ENCODE results near the gene TUBAL3.

DNA sequence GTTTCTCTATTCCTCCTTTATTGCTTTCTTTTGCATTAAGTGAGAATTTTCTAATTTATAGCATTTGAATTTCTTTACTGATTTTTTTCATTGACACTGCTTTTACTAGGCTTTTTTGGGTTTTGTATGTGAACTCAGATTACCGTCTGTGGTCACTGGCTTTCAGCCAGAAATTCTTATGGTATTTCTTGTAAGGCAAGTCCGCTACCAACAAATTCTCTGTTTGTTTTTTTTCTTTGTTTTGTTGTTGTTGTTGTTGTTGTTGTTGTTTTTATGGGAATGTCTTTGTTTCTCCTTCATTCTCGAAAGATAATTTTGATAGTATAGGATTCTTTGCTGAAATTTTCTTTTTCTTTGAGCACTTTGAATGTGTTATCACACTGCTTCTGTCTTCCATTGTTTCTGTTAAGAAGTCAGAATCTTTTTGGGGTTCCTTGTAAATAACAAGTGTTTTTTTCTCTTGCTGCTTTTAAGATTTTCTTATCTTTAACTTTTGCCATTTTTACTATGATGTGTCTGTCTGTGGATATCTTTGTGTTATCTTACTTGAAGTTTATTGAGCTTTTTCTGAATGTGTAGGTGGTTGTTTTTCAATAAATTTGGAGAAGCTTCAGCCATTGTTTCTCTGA lies 15.0 kb upstream of the TUBAL3 start:
- TF ChIP-seq, protein P1, sequence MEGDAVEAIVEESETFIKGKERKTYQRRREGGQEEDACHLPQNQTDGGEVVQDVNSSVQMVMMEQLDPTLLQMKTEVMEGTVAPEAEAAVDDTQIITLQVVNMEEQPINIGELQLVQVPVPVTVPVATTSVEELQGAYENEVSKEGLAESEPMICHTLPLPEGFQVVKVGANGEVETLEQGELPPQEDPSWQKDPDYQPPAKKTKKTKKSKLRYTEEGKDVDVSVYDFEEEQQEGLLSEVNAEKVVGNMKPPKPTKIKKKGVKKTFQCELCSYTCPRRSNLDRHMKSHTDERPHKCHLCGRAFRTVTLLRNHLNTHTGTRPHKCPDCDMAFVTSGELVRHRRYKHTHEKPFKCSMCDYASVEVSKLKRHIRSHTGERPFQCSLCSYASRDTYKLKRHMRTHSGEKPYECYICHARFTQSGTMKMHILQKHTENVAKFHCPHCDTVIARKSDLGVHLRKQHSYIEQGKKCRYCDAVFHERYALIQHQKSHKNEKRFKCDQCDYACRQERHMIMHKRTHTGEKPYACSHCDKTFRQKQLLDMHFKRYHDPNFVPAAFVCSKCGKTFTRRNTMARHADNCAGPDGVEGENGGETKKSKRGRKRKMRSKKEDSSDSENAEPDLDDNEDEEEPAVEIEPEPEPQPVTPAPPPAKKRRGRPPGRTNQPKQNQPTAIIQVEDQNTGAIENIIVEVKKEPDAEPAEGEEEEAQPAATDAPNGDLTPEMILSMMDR (conservative IDR thresholded peaks at IDR 0.05; ENCODE audit: low read length): no peak
- no peak for TF ChIP-seq EZH2phosphoT487 (IDR thresholded peaks at IDR 0.05; ENCODE audit: borderline replicate concordance)
